Esophagus muscularis mucosa (tissue), 4 donors: ENCODE data around the gene RAPH1. TPM values are rescaled to one million over a fixed set of nuclear protein-coding genes. Genes with fewer than 3 reads are reported as not detected.

Experiments used
- DNase-seq: peaks from one replicate; pipeline ENCODE4 v3.0.0-alpha.2; 2017; ENCODE audit errors: extremely low spot score
- H3K27ac ChIP-seq, 4 donors: fragments of 200-600 bp; sonication (generic); replicated peaks in 1 of 4; 1 replicate in 3 of 4; 2 replicates in 1 of 4; pipeline ENCODE4 v1.5.1; 2016 to 2019; ENCODE audit warnings: mild to moderate bottlenecking in 1 of 4
- H3K27me3 ChIP-seq, 4 donors: fragments of 200-600 bp; sonication (generic); one replicate each; pipeline versions ENCODE4 v1.5.1 to v1.6.0; 2016 to 2019
- H3K36me3 ChIP-seq, 4 donors: fragments of 200-600 bp; sonication (generic); one replicate each; pipeline ENCODE4 v1.5.1; 2016 to 2019
- H3K4me1 ChIP-seq, 4 donors: fragments of 200-600 bp; sonication (generic); one replicate each; pipeline ENCODE4 v1.5.1; 2016 to 2019
- H3K4me3 ChIP-seq, 4 donors: fragments of 200-600 bp; sonication (generic); 1 replicate in 2 of 4; 2 replicates in 2 of 4; pipeline ENCODE4 v1.5.1; 2016 to 2019; ENCODE audit warnings: mild to moderate bottlenecking in 4 of 4, moderate library complexity in 1 of 4
- H3K9me3 ChIP-seq, 4 donors: fragments of 200-600 bp; sonication (generic); 1 replicate in 3 of 4; 2 replicates in 1 of 4; pipeline ENCODE4 v1.5.1; 2016 to 2019
- CTCF ChIP-seq, 3 experiments: fragments of 200-600 bp in 2 of 3; fragments of 450-650 bp in 1 of 3; sonication (generic) in 2 of 3; IDR thresholded peaks; one replicate each; pipeline ENCODE4 v1.5.1; 2017 to 2019; ENCODE audit warnings: antibody characterized with exemption in 3 of 3, mild to moderate bottlenecking in 2 of 3, moderate library complexity in 1 of 3
- EP300 ChIP-seq: sonication (generic); formaldehyde crosslinking; IDR thresholded peaks from one replicate; pipeline ENCODE4 v1.6.1; 2017; ENCODE audit warnings: antibody characterized with exemption
- POLR2A ChIP-seq: fragments of 450-650 bp; IDR thresholded peaks from one replicate; pipeline ENCODE4 v1.6.1; 2017; ENCODE audit warnings: antibody characterized with exemption, moderate library complexity, mild to moderate bottlenecking, low read depth
- POLR2AphosphoS5 ChIP-seq, 2 donors: sonication (generic); formaldehyde crosslinking; IDR thresholded peaks; one replicate each; pipeline ENCODE4 v1.6.1; 2017; ENCODE audit warnings: antibody characterized with exemption in 2 of 2
- WGBS: methylation state at CpG from one replicate; pipeline ENCODE4 v1.1.5; 2018; 5-methylcytosine and 5-hydroxymethylcytosine counted together
- intact Hi-C: fragments of 100-400 bp; cut with DNase I; formaldehyde crosslinking; loops from one replicate; pipeline ENCODE4 v1.15.1; 2023
- total RNA-seq, 4 donors: library from RNA; depleted of rRNA; stranded (reverse); fragments of >200 nt; gene quantifications; one replicate each; pipeline versions ENCODE4 v1.1.0 to v1.2.1, GENCODE V29; 2016

RAPH1 gene
- total RNA-seq, 4 donors from 2014 or later = 15.4 to 20.4 (median 18.2) TPM

- H3K4me3 ChIP-seq = no peak overlapping the region
- no peaks in the 10 kb centered on the region for H3K4me1 ChIP-seq
- H3K9me3 ChIP-seq = no peaks in the 10 kb centered on the region
- no peak for DNase-seq
- intact Hi-C loops = no loop called here
- H3K36me3 ChIP-seq = peaks cover 0 to 92% (median 67%) of the 10 kb centered on the region in 4 donors
- H3K27ac ChIP-seq = no peak overlapping the region
- H3K27me3 ChIP-seq = no peaks in the 10 kb centered on the region
- WGBS = 87% methylated on average over 5 of the region's 5 CpGs
- TF ChIP-seq CTCF (IDR thresholded peaks at IDR 0.05) = no peak
- no peak for TF ChIP-seq EP300
- TF ChIP-seq POLR2AphosphoS5 (IDR thresholded peaks at IDR 0.05) = no peak
- TF ChIP-seq POLR2A = no peak
Observed at GRCh38 chr2:203442463-203442862, 92.6 kb downstream of the RAPH1 start.

DNA sequence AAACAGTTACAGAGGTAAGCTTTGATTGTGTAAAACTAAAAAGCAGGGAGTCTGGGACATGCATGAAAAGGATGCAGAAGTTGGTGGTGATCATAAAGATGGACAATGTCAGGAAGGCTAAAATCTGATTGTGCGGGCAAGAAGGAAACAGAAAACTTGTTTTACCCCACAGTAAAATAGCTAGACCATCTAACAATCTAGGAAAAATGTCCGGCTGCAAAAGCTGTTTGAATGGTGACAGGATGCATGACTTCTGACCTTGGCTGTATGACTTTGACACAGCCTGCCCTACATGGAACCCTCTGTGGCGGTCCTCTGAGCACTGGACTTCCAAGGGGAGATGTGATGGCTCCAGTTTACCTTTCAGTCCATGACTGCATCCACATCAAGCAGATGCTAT, 93.6 kb downstream of the RAPH1 start:
- Histone ChIP-seq H3K4me1 (no peaks in the 10 kb centered on the region), H3K27ac (no peak overlapping the region), H3K4me3 (no peak overlapping the region), H3K27me3 (no peaks in the 10 kb centered on the region), H3K36me3 (peaks cover 0 to 91% (median 60%) of the 10 kb centered on the region in 4 donors), H3K9me3 (no peaks in the 10 kb centered on the region)
- WGBS = 92% methylated on average over 3 of the region's 3 CpGs
- DNase-seq = no peak
- intact Hi-C loops = no loop called here
- TF ChIP-seq CTCF (IDR thresholded peaks at IDR 0.05) (no peak), POLR2AphosphoS5 (IDR thresholded peaks at IDR 0.05) (no peak), EP300 (no peak), POLR2A (no peak)

DNA sequence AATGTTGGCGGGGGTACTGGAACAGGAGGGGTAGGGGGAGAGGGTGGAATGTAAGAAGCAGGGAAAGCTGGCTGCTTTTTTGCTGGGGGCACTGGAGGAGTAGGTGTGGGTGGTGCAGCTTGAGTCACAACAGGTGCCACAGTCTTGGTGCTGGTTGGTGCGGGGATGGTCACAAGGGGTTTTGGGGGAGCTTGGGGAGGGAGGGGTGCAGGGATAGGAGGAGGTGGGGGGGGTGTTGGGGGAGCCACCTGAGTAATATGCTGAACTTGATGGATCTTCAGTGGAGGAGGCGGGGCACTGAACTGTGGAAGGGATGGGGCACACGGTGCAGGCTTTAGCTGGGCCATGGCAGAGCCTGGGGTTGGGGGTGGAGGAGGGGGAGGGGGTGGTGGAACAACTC, 94.4 kb downstream of the RAPH1 start:
- 83% methylated on average over 4 of the region's 4 CpGs for WGBS
- TF ChIP-seq POLR2A (no peak), EP300 (no peak), POLR2AphosphoS5 (IDR thresholded peaks at IDR 0.05) (no peak), CTCF (IDR thresholded peaks at IDR 0.05) (no peak)
- Histone ChIP-seq H3K36me3 (peaks cover 0 to 89% (median 53%) of the 10 kb centered on the region in 4 donors), H3K9me3 (no peaks in the 10 kb centered on the region), H3K27ac (no peak overlapping the region), H3K4me3 (no peak overlapping the region), H3K27me3 (no peaks in the 10 kb centered on the region), H3K4me1 (no peaks in the 10 kb centered on the region)
- intact Hi-C loops = no loop called here
- DNase-seq = no peak

- Histone ChIP-seq H3K27ac (no peak overlapping the region), H3K4me3 (no peak overlapping the region), H3K9me3 (no peaks in the 10 kb centered on the region), H3K4me1 (no peaks in the 10 kb centered on the region), H3K27me3 (no peaks in the 10 kb centered on the region), H3K36me3 (peaks cover 0 to 72% (median 42%) of the 10 kb centered on the region in 4 donors)
- 79% methylated on average over 2 of the region's 2 CpGs for WGBS
- intact Hi-C loops = no loop called here
- no peak for DNase-seq
- no peak for TF ChIP-seq EP300
- no peak for TF ChIP-seq POLR2AphosphoS5 (IDR thresholded peaks at IDR 0.05)
- no peak for TF ChIP-seq CTCF (IDR thresholded peaks at IDR 0.05)
- no peak for TF ChIP-seq POLR2A
Observed at GRCh38 chr2:203438528-203438927, 96.6 kb downstream of the RAPH1 start.

- TF ChIP-seq POLR2A = no peak
- no peak for TF ChIP-seq EP300
- no peak for TF ChIP-seq CTCF (IDR thresholded peaks at IDR 0.05)
- no peak for TF ChIP-seq POLR2AphosphoS5 (IDR thresholded peaks at IDR 0.05)
- no peak for DNase-seq
- H3K27me3 ChIP-seq = no peaks in the 10 kb centered on the region
- no peaks in the 10 kb centered on the region for H3K9me3 ChIP-seq
- 95% methylated on average over 4 of the region's 4 CpGs for WGBS
- no peak overlapping the region for H3K4me3 ChIP-seq
- no peaks in the 10 kb centered on the region for H3K4me1 ChIP-seq
- no peak overlapping the region for H3K27ac ChIP-seq
- intact Hi-C loops = no loop called here
- peaks cover 0 to 66% (median 38%) of the 10 kb centered on the region in 4 donors for H3K36me3 ChIP-seq
Observed at GRCh38 chr2:203437511-203437910, 97.6 kb downstream of the RAPH1 start.
